ENCODE results near the gene RNF150. TPM values are rescaled to one million over a fixed set of nuclear protein-coding genes. Genes with fewer than 3 reads are reported as not detected.

Gene RNF150
- total RNA-seq, 1 experiment from 2014 or later = 2.7 TPM

GRCh38 chr4:140877781-140878180 lies 255.5 kb downstream of the RNF150 start:
- CTCF ChIA-PET = no interaction called here
- H3K27me3 ChIP-seq (replicated peaks; ENCODE audit: insufficient read depth, low read depth, low read length, poor library complexity) = no peaks in the 10 kb centered on the region

GRCh38 chr4:140876615-140877364 lies 256.5 kb downstream of the RNF150 start:
- no TSS peak for BruUV-seq (replicated peaks)
- CTCF ChIA-PET = no interaction called here

More at GRCh38 chr4:140877781-140878180, 255.5 kb downstream of the RNF150 start:
- no peak for DNase-seq (ENCODE audit: low spot score)
- Histone ChIP-seq H3K4me3 (ENCODE audit: low read depth, low read length, poor library complexity, severe bottlenecking) (no peak overlapping the region), H3K9me3 (ENCODE audit: low read depth, low read length, poor library complexity, severe bottlenecking) (peaks cover 9% of the 10 kb centered on the region), H3K27ac (ENCODE audit: low read depth, low read length, poor library complexity, severe bottlenecking) (no peak overlapping the region), H3K4me1 (ENCODE audit: insufficient read depth, low read length, poor library complexity, severe bottlenecking) (no peaks in the 10 kb centered on the region), H3K36me3 (ENCODE audit: insufficient read depth, low read length, poor library complexity, severe bottlenecking) (no peaks in the 10 kb centered on the region)
- no TSS peak for BruUV-seq (replicated peaks)
- POLR2A ChIA-PET (ENCODE audit: low non-redundant PET) = no interaction called here
- intact Hi-C loops (cut with micrococcal nuclease; ENCODE audit: unreplicated experiment) = no loop called here
- TF ChIP-seq EZH2 (IDR thresholded peaks at IDR 0.05; ENCODE audit: borderline replicate concordance, low read depth, low read length, poor library complexity, severe bottlenecking) (no peak), CTCF (conservative IDR thresholded peaks at IDR 0.05; ENCODE audit: low read depth, low read length) (no peak)

GRCh38 chr4:140875746-140876452 lies 257.4 kb downstream of the RNF150 start:
- ChIA-PET POLR2A (ENCODE audit: low non-redundant PET) (no interaction called here), CTCF (no interaction called here)
- Histone ChIP-seq H3K27ac (ENCODE audit: low read depth, low read length, poor library complexity, severe bottlenecking) (no peak overlapping the region), H3K9me3 (ENCODE audit: low read depth, low read length, poor library complexity, severe bottlenecking) (peaks cover 9% of the 10 kb centered on the region), H3K27me3 (replicated peaks; ENCODE audit: insufficient read depth, low read depth, low read length, poor library complexity) (no peaks in the 10 kb centered on the region), H3K4me1 (ENCODE audit: insufficient read depth, low read length, poor library complexity, severe bottlenecking) (peaks cover 13% of the 10 kb centered on the region), H3K4me3 (ENCODE audit: low read depth, low read length, poor library complexity, severe bottlenecking) (no peak overlapping the region), H3K36me3 (ENCODE audit: insufficient read depth, low read length, poor library complexity, severe bottlenecking) (no peaks in the 10 kb centered on the region)
- no TSS peak for BruUV-seq (replicated peaks)
- intact Hi-C loops (cut with micrococcal nuclease; ENCODE audit: unreplicated experiment) = no loop called here
- TF ChIP-seq EZH2 (IDR thresholded peaks at IDR 0.05; ENCODE audit: borderline replicate concordance, low read depth, low read length, poor library complexity, severe bottlenecking) = no peak
- TF ChIP-seq CTCF (conservative IDR thresholded peaks at IDR 0.05; ENCODE audit: low read depth, low read length) = no peak
- DNase-seq (ENCODE audit: low spot score) = no peak

More at GRCh38 chr4:140876615-140877364, 256.5 kb downstream of the RNF150 start:
- POLR2A ChIA-PET (ENCODE audit: low non-redundant PET) = no interaction called here
- H3K4me1 ChIP-seq (ENCODE audit: insufficient read depth, low read length, poor library complexity, severe bottlenecking) = peaks cover 4% of the 10 kb centered on the region
- no peak overlapping the region for H3K4me3 ChIP-seq (ENCODE audit: low read depth, low read length, poor library complexity, severe bottlenecking)
- peaks cover 9% of the 10 kb centered on the region for H3K9me3 ChIP-seq (ENCODE audit: low read depth, low read length, poor library complexity, severe bottlenecking)
- DNase-seq (ENCODE audit: low spot score) = no peak
- no peak for TF ChIP-seq CTCF (conservative IDR thresholded peaks at IDR 0.05; ENCODE audit: low read depth, low read length)
- no peak for TF ChIP-seq EZH2 (IDR thresholded peaks at IDR 0.05; ENCODE audit: borderline replicate concordance, low read depth, low read length, poor library complexity, severe bottlenecking)
- H3K27me3 ChIP-seq (replicated peaks; ENCODE audit: insufficient read depth, low read depth, low read length, poor library complexity) = no peaks in the 10 kb centered on the region
- H3K27ac ChIP-seq (ENCODE audit: low read depth, low read length, poor library complexity, severe bottlenecking) = no peak overlapping the region
- H3K36me3 ChIP-seq (ENCODE audit: insufficient read depth, low read length, poor library complexity, severe bottlenecking) = no peaks in the 10 kb centered on the region
- intact Hi-C loops (cut with micrococcal nuclease; ENCODE audit: unreplicated experiment) = no loop called here

Measured in A673 (cell line).